Thyroid gland (tissue), 4 donors: ENCODE measurements around the gene ITGBL1. TPM values are rescaled to one million over a fixed set of nuclear protein-coding genes. Genes with fewer than 3 reads are reported as not detected.

ENCODE experiments used
- DNase-seq, 2 donors: peaks; one replicate each; pipeline ENCODE4 v3.0.0-alpha.2; 2019
- H3K27ac ChIP-seq, 3 donors: fragments of 200-600 bp; sonication (generic); 1 replicate in 2 of 3; 2 replicates in 1 of 3; pipeline ENCODE4 v1.5.1; 2016 to 2019; ENCODE audit warnings: mild to moderate bottlenecking in 1 of 3, moderate library complexity in 1 of 3
- H3K27me3 ChIP-seq: fragments of 200-600 bp; sonication (generic); one replicate; pipeline ENCODE4 v1.5.1; 2019
- H3K36me3 ChIP-seq, 2 donors: fragments of 200-600 bp; sonication (generic); one replicate each; pipeline ENCODE4 v1.5.1; 2016 to 2019
- H3K4me1 ChIP-seq, 2 donors: fragments of 200-600 bp; sonication (generic); one replicate each; pipeline ENCODE4 v1.5.1; 2017 to 2019
- H3K4me3 ChIP-seq, 3 donors: fragments of 200-600 bp; sonication (generic); replicated peaks in 1 of 3; 1 replicate in 2 of 3; 2 replicates in 1 of 3; pipeline ENCODE4 v1.5.1; 2016; ENCODE audit warnings: mild to moderate bottlenecking in 1 of 3
- H3K9me3 ChIP-seq: fragments of 200-600 bp; sonication (generic); one replicate; pipeline ENCODE4 v1.5.1; 2017
- CTCF ChIP-seq, 6 experiments: fragments of 200-600 bp in 3 of 6; fragments of 450-650 bp in 3 of 6; sonication (generic) in 3 of 6; IDR thresholded peaks; one replicate each; pipeline ENCODE4 v1.5.1; 2016 to 2019; ENCODE audit warnings: antibody characterized with exemption in 6 of 6, mild to moderate bottlenecking in 2 of 6, inconsistent platforms in 1 of 6, moderate library complexity in 1 of 6
- POLR2A ChIP-seq, 2 donors: fragments of 450-650 bp; IDR thresholded peaks; one replicate each; pipeline ENCODE4 v1.6.1; 2017; ENCODE audit warnings: antibody characterized with exemption in 2 of 2, mild to moderate bottlenecking in 2 of 2, moderate library complexity in 1 of 2
- WGBS, 2 donors: methylation state at CpG; one replicate each; pipeline ENCODE4 v1.1.5; 2017; 5-methylcytosine and 5-hydroxymethylcytosine counted together
- intact Hi-C: fragments of 100-400 bp; cut with DNase I; formaldehyde crosslinking; loops from one replicate; pipeline ENCODE4 v1.15.1; 2023
- total RNA-seq, 4 donors: library from RNA; depleted of rRNA; stranded (reverse); fragments of >200 nt; gene quantifications; one replicate each; pipeline ENCODE4 v1.2.3, GENCODE V29; 2016

ITGBL1 gene
- total RNA-seq, 4 donors from 2014 or later = 3.4 to 20.6 (median 4.5) TPM

DNA sequence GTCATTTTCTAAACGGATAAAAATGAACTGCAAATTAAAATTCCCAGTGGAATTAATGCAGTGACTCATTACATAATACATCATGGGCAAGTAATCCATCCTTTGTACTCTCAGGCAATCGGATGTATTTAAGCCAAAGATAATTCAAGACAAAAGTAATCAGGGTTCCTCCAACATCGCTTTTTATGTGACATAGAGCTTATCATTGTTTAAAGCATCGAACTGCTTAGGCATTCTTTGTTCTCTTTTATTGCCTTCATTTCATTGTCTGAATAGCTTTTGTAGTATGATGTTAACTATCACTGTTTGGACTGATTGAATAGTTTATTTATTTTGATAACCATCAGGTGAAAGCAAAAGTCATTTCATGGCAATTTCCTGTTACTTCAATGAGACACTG is 209.4 kb downstream of the ITGBL1 start:
- 34 to 78% methylated on average over 4 of the region's 4 CpGs for WGBS, 2 donors
- no peaks in the 10 kb centered on the region for H3K4me1 ChIP-seq
- DNase-seq = no peak
- intact Hi-C loops = no loop called here
- no peaks in the 10 kb centered on the region for H3K36me3 ChIP-seq
- no peak overlapping the region for H3K27ac ChIP-seq
- H3K9me3 ChIP-seq = no peaks in the 10 kb centered on the region
- H3K4me3 ChIP-seq = no peak overlapping the region
- TF ChIP-seq CTCF (IDR thresholded peaks at IDR 0.05) = no peak
- no peak for TF ChIP-seq POLR2A (IDR thresholded peaks at IDR 0.05)
- H3K27me3 ChIP-seq = no peaks in the 10 kb centered on the region

- Histone ChIP-seq H3K4me3 (no peak overlapping the region), H3K9me3 (no peaks in the 10 kb centered on the region), H3K27ac (no peak overlapping the region), H3K4me1 (no peaks in the 10 kb centered on the region), H3K36me3 (no peaks in the 10 kb centered on the region), H3K27me3 (no peaks in the 10 kb centered on the region)
- DNase-seq = no peak
- TF ChIP-seq POLR2A (IDR thresholded peaks at IDR 0.05) (no peak), CTCF (IDR thresholded peaks at IDR 0.05) (no peak)
- 72 to 76% methylated on average over 4 of the region's 4 CpGs for WGBS, 2 donors
- intact Hi-C loops = no loop called here
Observed at GRCh38 chr13:101673360-101674105, 221.1 kb downstream of the ITGBL1 start.

- Histone ChIP-seq H3K9me3 (no peaks in the 10 kb centered on the region), H3K4me1 (no peaks in the 10 kb centered on the region), H3K27ac (no peak overlapping the region), H3K4me3 (no peak overlapping the region), H3K27me3 (no peaks in the 10 kb centered on the region), H3K36me3 (no peaks in the 10 kb centered on the region)
- no peak for DNase-seq
- intact Hi-C loops = no loop called here
- TF ChIP-seq CTCF (IDR thresholded peaks at IDR 0.05) (no peak), POLR2A (IDR thresholded peaks at IDR 0.05) (no peak)
Observed at GRCh38 chr13:101681834-101682233, 229.4 kb downstream of the ITGBL1 start.

DNA sequence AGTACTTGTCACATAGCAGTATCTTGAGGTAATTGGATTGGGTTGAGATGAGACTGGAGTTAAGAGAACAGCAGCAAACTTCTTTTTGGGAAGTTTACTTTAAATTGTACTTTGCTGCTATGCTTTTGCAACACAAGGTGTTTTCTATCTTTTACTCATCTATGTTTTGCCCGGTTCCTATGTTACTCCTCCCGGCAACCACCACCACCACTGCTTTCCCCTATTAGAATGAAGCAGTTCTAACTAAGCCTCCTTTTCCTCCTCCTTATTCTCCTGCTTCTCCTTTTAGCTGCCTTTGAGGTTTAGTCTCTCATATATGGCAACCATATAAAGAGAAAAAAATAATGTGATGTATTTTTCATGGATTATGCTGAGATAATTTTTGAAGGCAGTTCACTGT is 233.5 kb downstream of the ITGBL1 start:
- intact Hi-C loops = no loop called here
- no peak for DNase-seq
- TF ChIP-seq CTCF (IDR thresholded peaks at IDR 0.05) = no peak
- no peak for TF ChIP-seq POLR2A (IDR thresholded peaks at IDR 0.05)
- H3K4me1 ChIP-seq = no peaks in the 10 kb centered on the region
- H3K27ac ChIP-seq = no peak overlapping the region
- H3K27me3 ChIP-seq = no peaks in the 10 kb centered on the region
- H3K4me3 ChIP-seq = no peak overlapping the region
- H3K36me3 ChIP-seq = no peaks in the 10 kb centered on the region
- WGBS, 2 donors = 89 to 95% methylated on average over 2 of the region's 2 CpGs
- H3K9me3 ChIP-seq = no peaks in the 10 kb centered on the region

GRCh38 chr13:101690871-101691270 is 238.4 kb downstream of the ITGBL1 start:
- WGBS, 2 donors = 60% methylated on average over 2 of the region's 2 CpGs
- TF ChIP-seq POLR2A (IDR thresholded peaks at IDR 0.05) = no peak
- no peak for TF ChIP-seq CTCF (IDR thresholded peaks at IDR 0.05)
- no peaks in the 10 kb centered on the region for H3K4me1 ChIP-seq

More at GRCh38 chr13:101690871-101691270, 238.4 kb downstream of the ITGBL1 start:
- Histone ChIP-seq H3K36me3 (no peaks in the 10 kb centered on the region), H3K27me3 (no peaks in the 10 kb centered on the region), H3K27ac (no peak overlapping the region), H3K9me3 (no peaks in the 10 kb centered on the region), H3K4me3 (no peak overlapping the region)
- DNase-seq = no peak
- intact Hi-C loops = no loop called here
